SKM-1 treated with dmso at 0.1 percent for 144 hours (cell line): ENCODE measurements around the gene CREB3L1.

Source experiments
- DNase-seq: peaks from one replicate; lab custom pipeline; 2025; ENCODE audit not compliant: unreplicated experiment; lab: John Stamatoyannopoulos, UW

CREB3L1 gene

DNA sequence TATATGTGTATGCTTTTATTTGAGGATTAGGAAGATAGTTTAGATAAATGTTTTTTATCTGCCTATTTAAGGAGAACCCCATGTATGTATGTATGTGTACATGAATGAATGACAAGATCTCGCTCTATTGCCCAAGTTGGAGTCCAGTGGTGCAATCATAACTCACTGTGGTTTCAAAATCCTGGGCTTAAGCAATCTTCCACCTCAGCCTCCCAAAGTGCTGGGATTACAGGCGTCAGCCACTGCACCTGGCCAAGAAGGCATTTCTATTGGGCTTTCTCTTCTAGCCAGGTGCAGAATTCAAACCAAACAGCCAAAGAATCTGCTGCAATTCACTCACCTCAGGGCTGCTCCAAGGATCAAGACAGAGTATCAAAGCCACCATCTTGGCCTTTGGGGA is 44.3 kb downstream of the CREB3L1 start:
- peak; percentile 75 for DNase-seq

DNA sequence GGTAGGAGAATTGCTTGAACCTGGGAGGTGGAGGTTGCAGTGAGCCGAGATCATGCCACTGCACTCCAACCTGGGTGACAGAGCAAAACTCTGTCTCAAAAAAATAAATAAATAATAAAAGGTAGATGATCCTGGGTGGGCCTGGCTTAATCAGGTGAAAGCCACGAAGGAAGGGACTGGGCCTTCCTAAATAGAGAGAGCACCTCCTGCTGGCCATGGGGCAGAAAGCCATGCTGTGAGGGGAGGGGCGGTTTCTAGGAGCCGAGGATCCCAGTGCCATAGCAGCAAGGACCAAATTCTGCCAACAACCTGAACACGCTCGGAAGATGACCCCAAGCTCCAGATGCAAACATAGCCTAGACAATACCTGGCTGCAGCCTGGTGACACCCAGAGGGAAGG is 45.3 kb downstream of the CREB3L1 start:
- peak; percentile 23 for DNase-seq

DNA sequence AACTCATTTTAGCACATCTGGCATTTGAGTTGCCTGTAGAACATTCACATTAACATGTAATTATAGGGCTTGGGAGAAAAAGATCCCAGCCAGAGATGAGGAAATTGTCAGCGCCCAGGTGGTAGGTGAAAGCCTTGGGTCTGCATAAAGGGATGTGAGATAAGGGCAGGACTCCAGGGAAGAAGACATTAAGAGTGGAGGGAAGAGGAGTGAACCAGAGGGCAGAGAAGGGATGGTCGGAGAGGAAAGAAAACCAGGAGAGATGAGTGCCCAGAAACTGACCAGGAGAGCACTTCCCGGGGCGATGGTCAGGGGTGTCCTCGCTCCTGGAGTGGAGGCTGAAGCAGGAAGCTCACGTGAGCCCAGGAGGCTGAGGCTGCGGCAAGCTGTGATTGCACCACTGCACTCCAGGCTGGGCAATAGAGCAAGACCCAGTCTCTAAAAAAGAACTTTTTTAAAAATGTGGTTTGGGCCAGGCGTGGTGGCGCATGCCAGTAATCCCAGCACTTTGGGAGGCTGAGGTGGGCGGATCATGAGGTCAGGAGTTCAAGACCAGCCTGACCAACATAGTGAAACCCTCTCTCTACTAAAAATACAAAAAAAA is 49.5 kb downstream of the CREB3L1 start:
- no peak for DNase-seq

DNA sequence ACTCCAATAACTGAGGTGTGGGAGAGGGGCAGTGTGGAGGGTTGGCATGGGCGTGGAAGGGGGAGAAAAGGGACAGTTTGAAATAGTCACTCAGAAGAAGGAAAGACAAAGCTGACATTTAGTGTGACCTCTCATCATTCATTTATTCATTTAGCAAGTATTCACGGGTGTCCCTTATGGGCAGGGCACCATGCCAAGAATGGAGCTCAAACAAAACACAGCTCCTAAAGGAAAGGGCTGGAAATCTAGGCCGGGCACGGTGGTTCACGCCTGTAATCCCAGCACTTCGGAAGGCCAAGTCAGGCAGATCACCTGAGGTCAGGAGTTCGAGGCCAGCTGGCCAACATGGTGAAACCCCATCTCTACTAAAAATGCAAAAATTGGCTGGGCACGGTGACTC is 50.4 kb downstream of the CREB3L1 start:
- no peak for DNase-seq

DNA sequence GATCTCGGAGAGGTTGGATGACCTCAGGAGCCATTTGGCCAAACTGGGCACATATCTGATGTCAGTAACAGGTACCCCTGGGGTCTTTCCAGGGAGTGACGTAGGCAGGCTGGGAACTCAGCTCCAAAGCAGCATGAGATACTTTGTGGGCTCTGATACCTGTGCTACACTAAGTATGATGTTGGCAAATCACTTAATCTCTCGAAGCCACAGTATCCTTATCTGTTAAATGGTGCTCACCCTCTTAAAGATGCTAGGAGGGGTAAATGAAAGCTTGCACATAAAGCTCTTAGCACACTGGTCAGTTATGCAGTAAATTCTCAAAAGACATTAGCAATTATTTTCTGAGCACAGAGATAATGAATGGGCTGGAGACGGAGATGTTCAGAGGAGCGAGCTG is 52.7 kb downstream of the CREB3L1 start:
- no peak for DNase-seq

DNA sequence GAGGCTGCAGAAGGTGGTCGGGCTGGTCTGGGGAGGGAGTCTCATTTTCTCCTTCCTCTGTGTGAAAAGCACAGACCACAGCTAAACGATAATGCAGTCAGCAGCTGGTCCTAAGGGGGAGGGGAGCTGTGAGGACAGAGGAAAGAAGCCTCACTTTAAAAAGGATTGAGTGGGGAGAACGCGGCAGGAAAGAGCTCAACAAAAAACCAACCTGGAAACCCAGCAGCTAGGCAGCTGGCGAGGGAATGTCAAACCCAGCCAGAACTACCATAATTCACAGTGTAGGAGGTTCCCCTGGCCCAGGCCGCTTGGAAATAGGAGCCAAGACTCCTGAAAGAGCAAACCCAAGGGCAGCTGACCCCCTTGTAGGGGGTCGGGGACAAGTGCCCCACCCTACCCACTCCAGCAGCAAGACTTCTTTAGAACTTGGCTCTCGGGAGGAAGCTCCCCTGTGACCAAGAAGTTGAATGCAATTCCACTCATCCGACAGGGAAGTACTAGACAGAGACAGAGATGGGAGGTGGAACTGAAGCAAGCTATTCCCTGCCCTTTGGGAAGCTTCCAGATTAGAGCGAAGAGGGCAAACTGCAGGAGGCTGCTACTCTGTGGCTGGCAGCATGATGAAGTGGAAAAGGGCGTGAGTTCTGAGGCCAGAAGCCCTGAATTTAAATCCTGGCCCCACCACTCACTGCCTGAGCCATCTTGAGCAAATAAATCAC is 53.3 kb downstream of the CREB3L1 start:
- no peak for DNase-seq

DNA sequence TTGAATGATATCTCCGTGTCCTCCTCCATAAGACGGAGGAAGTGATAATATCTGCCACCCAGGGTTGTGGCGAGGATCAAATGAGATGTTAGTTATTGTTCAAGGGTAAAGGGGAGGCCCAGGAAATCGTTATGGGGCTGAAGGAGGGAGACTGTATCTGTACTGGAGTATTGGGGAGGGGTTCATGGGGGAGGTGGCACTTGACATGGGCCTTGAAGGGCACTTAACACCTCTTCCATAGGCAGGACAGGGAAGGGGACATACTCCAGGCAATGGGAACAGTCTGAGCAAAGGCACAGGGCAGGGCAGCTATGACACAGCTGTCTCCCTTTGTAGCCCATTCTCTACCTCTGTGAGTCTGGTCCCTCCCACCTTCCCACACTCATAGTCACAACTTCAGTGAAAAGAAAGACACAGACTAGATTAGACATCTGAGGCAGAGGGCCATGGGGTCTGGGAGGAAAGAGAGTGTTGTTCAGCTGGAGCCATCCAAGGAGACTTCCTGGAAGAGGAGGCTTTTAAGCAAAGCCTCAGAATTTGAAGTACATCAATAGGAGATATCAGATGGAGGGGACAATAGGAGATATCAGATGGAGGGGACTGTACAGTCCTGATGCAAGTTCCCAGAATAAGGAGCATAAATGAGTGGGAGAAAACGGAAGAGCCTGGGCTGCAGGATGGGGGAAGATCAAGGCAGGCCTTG is 54.0 kb downstream of the CREB3L1 start:
- no peak for DNase-seq

DNA sequence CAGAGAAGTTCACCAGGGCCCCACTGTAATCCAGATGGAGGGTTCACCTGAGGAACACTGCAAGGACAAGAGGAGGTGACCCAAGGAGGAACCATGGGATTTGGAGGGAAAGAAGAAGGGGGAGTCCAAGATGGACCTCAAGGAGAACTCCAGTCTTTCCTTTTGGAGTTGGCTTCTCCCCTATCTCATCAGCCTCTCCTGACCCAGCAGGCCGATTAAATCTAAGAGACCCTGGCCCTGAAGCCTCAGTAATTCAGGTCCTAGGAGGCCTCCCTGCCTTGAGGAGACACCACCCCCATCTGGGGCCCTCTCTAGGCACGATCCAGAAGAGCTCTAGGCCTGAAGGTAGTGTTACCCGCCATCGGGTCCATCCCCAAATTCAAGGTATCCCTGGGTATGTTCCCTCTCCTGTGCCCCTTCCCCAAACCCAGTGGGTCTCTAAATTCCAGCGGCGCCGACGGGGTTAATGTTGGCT is 54.7 kb downstream of the CREB3L1 start:
- no peak for DNase-seq

DNA sequence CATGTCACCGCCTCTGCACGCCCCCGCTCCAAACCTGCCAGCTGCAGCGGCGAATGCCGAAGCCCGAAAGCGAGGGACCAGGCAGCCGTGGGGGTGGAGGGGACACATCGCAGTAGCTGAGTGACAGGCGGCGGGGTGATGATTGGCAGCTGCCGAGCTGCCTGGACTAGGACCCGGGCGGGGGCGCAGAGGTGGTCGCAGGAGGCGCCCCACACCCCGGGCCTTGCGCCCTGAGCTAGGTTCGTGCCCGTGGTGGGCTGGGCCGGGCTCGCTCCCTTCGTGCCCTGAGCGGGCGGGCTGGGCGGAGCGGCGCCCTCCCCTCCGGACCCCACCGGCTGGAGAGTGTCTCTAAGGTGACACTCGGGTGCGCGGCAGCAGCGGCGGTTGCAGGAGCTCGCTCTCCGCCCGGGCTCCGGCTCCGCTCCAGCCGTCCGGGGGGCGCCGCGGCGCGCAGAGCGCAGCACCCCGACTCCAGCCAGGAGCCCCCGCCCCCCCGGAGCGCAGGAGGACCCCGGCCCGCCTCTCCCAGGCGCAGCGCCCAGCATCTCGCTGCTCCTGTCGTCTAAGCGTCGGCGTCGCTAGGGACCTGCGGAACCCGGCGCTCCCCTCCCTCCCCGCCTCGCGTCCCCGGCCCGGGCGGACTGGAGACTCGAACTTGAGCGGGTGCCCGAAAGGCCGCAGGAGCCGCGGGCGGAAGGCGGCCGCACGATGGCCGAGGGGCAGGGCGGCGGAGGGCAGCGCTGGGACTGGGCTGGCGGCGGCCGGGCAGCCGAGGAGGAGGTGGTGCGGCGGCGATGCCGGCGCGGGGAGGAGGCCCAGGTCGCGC is 55.3 kb downstream of the CREB3L1 start:
- no peak for DNase-seq

DNA sequence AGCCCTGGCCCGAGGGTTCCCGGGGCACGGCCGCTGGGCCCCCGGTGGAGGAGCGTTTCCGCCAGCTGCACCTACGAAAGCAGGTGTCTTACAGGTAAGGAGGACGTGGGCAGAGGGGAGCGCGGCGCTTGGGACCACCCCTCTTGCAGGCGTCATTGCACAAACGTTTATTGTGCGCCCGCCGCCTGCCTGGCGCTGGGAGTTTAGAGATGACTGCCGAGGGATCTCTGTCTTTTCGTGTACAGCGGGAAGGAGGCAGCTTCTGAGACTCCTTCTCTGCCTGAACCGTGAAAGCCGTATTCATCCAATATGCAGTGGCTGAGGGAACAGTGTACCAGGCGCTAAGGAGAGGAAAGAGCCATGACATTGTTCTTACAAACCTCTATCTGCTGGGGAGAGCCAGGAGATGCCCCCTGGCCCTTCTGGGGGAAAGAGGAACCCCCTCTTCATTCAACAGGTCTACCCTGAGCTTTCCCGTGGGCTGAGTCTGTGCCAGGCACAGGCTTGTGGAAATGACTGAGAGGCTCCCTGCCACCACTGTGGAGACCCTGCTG is 56.0 kb downstream of the CREB3L1 start:
- DNase-seq: no peak

DNA sequence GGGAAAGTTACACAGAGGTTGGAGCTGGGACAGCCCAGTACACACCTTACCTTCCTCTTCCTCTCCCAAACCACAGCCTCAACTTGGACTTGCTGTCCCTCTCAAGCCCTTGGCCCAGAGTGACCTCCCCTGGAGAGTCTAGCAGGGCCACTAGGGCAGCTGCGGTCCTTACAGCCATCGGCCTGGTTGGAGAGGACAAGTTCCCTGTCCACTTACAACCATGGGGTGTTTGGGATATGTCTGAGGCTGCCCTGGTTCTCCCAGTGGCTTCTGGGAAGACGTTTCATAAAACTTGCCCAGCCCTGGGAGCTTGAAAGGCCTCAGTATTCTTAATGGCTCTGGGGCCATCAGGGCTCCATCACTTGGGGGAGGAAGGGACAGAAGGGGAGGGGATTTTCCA is 56.7 kb downstream of the CREB3L1 start:
- no peak for DNase-seq

DNA sequence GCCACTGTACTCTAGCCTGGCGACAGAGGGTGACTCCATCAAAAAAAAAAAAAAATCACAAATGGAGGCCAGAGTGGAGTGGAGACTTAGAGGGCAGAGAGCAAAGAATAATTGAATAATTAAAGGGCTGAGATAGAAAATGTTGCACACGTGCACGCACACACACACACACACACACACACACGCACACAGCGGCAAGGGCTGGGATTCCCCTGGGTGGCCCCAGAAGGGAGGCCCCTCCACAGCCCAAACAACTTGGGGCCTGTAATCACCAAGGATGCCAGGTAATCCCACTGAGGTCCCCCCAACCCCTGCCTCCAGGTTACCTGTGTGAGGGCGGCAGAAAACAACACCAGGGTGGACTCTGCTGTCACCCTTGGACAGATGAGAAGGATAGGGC is 57.8 kb downstream of the CREB3L1 start:
- DNase-seq: no peak

DNA sequence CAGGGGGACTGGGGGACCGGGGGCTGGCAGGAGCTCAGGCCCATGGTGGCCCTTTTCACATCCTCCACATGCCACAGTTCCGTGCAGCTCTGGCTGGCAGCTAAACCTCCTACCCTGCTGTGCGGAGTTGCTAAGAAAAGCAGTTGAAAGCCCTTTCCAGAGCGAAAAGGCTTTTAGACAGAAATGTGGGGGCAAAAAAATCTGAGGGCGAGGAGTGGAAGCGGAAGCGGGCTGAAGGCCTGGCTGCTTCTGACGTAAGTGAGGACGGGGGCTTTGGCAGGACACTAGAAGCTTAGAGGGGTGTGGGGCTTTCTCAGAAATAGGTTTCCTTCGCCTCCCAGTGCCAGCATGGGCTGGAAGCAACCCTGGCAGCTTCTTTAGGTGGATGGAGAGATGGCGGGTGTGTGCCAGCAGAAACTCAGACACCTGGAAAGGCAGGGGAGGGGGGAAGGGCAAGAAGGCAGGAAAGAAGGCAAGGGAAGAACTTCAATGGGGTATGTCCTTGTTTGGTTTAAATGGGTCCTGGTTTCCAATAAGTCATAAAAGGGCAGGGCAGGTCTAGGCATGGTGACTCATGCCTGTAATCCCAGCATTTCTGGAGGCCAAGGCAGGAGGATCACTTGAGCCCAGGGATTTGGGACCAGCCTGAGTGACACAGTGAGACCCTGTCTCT is 58.6 kb downstream of the CREB3L1 start:
- no peak for DNase-seq

DNA sequence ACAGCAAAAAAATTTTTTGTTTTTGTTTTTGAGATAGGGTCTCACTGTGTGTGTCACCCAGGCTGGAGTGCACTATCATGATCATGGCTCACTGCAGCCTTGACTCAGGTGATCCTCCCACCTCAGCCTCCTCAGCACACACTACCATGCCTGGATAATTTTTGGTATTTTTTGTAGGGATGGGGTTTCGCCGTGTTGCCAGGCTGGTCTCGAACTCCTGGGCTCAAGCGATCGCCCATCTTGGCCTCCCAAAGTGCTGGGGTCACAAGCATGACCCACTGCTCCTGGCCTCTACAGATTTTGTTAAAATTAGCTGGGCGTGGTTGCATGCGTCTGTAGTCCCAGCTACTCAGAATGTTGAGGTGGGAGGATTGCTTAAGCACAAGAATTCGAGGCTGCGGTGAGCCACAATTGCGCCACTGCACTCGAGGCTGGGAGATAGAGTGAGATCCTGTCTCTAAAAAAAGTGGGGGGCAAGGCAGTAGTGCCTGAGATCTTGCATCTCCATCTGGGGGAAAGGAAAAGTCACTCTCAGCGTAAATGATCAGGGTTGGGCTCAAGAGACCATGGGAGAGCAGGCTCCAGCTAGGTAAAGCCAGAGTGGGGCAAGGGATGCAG is 59.2 kb downstream of the CREB3L1 start:
- DNase-seq: peak; percentile 96

DNA sequence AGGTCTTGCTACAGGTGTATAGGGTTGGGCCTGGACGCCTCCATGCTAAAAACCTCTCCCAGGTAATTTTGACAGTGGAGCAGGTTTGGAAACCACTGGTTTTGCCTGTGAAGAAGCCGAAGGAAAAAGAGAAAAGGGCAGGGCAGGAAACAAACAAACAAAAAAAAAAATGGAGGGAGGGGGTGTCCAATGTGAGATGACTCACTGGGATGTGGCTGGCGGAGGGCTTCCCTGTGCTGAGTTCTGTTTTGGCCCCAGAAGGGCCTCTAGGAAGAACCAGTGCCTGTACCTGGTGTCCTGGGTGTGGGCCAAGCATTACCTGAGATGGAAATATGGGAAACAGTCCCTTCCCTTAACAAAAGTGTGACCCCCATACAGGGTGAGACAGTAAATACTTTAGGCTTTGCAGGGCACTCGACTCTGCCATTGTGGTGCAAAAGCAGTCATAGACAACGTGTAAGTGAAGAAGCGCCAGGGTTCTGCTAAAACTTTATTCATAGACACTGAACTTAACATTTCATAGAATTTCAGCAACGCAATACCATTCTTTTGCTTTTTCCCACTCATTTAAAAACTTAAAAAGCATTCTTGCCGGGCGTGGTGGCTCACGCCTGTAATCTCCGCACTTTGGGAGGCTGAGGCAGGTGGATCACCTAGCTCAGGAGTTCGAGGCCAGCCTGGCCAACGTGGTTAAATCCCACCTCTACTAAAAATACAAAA is 60.3 kb downstream of the CREB3L1 start:
- DNase-seq: no peak

DNA sequence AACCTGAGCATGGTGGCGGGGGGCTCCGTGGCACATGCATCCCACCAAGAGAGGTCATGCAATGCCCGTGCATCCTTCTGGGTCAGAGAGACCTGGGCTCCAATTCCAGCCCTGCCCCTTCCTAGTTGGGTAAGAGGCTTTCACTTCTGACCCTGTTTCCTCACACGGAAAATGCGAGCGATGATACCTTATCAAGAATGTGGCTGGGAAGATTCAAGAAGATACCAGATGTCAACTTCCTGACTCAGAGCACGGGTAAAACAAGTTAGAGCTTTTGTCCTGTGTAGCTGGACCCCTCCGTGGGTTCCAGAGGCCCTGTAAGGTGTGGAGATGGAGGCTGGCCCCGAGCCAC is 61.1 kb downstream of the CREB3L1 start:
- no peak for DNase-seq

DNA sequence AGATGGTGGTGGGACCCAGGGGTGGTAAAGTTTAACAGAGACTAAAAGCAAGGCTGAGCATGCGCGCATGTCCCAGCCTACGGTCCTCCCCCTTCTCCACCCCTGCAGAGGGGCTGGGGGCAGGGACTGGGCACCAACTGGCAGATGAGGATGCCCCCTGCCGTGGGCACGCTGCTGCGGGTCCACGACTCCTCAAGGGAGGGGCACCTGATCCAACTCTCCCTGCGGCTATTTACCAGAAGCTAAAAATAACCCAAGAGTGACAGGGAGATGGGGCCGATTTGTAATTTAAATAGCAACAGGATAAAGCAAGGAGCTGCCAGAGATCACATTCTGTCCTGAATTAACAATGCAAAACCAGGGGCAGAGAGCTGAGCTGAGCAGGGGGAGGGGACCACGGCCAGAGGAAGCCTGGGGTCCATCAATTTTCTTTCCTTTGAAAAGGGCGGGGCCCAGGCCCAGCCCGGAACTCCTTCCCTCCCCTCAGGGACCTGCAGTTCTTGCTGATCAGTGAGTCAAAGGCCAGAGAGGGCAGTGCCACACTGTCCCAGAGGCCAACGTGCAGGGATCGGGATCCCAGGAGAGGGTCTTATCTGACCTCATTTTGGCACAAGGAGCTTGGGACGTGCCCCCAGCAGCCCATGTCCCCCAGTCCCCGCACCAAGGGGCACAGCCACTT is 61.7 kb downstream of the CREB3L1 start:
- no peak for DNase-seq

DNA sequence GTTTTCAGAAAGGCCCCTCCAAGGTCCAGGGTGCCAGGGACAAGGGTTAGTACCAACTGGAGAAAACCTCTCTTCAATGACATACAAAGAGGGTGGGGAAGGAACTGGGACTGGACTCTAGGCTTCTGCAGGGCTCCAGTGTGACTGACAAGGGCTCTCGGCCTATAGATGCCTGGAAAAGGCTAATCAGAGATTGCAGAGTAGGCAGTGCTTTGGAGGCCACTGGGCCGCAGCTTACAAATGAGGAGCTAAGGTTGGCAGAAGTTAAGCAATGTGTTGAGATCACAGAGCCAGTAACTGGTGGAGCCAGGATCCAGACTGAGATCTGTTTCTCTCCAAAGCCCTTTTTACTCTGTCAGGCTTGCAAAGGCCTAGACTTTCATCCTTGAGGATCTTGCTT is 62.4 kb downstream of the CREB3L1 start:
- DNase-seq: peak; percentile 76

DNA sequence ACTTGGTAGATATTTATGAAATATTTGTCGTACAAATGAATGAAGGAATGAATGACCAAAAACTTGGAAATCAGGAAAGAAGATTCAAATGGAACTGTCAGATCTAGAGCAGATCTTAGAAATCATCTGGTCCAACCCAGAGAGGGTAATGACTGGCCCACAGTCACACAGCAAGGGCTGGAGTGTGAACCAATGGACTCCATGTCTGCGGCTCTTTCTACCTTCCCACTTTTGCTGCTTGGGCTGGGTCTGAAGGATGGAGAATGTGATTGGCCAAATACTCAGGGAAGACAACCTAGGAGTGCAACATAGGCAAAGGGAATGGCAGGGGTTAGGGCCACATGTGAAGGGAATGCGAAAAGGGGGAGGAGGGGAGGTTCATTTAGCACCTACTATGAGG is 64.0 kb downstream of the CREB3L1 start:
- DNase-seq: no peak
